Body of pancreas (tissue), 4 donors: ENCODE measurements around the gene SLC38A8. TPM values are rescaled to one million over a fixed set of nuclear protein-coding genes. Genes with fewer than 3 reads are reported as not detected.

Experiments used
- ATAC-seq: fragments of 150-250 bp; one replicate; pipeline ENCODE4 v1.9.1; 2016
- DNase-seq, 4 donors: peaks; one replicate each; pipeline ENCODE4 v3.0.0-alpha.2; 2019
- H3K27ac ChIP-seq, 4 donors: fragments of 200-600 bp; sonication (generic); 1 replicate in 3 of 4; 2 replicates in 1 of 4; pipeline versions ENCODE4 v1.5.1 to v1.6.1; 2016 to 2019; ENCODE audit warnings: mild to moderate bottlenecking in 1 of 4, mixed read lengths in 1 of 4, moderate library complexity in 1 of 4
- H3K27me3 ChIP-seq, 2 donors: fragments of 200-600 bp; sonication (generic); one replicate each; pipeline ENCODE4 v1.6.0; 2016; ENCODE audit warnings: mild to moderate bottlenecking in 1 of 2
- H3K36me3 ChIP-seq, 2 donors: fragments of 200-600 bp; sonication (generic); replicated peaks in 1 of 2; 2 replicates each; pipeline ENCODE4 v1.5.1; 2016; ENCODE audit warnings: low read depth in 2 of 2; ENCODE audit not compliant: insufficient read depth in 1 of 2
- H3K4me1 ChIP-seq: fragments of 200-600 bp; sonication (generic); one replicate; pipeline ENCODE4 v1.6.0; 2016
- H3K4me3 ChIP-seq, 2 donors: fragments of 200-600 bp; sonication (generic); 1 replicate in 1 of 2; 2 replicates in 1 of 2; pipeline ENCODE4 v1.5.1; 2016 to 2019
- H3K9me3 ChIP-seq, 3 donors: fragments of 200-600 bp; sonication (generic); 1 replicate in 2 of 3; 2 replicates in 1 of 3; pipeline ENCODE4 v1.5.1; 2016
- CTCF ChIP-seq, 7 experiments: fragments of 450-650 bp in 4 of 7; fragments of 200-600 bp in 3 of 7; sonication (generic) in 3 of 7; IDR thresholded peaks; one replicate each; pipeline ENCODE4 v1.5.1; 2016 to 2019; ENCODE audit warnings: antibody characterized with exemption in 7 of 7
- POLR2A ChIP-seq, 3 donors: fragments of 450-650 bp; IDR thresholded peaks; one replicate each; pipeline ENCODE4 v1.6.1; 2016; ENCODE audit warnings: antibody characterized with exemption in 3 of 3, mild to moderate bottlenecking in 2 of 3
- WGBS, 2 donors: methylation state at CpG; one replicate each; pipeline ENCODE4 v1.1.5; 2017; 5-methylcytosine and 5-hydroxymethylcytosine counted together
- intact Hi-C: fragments of 100-400 bp; cut with DNase I; formaldehyde crosslinking; loops from one replicate; pipeline ENCODE4 v1.15.1; 2023
- total RNA-seq, 2 donors: library from RNA; depleted of rRNA; stranded (reverse); fragments of >200 nt; gene quantifications; one replicate each; pipeline ENCODE4 v1.1.0, GENCODE V29; 2016

The SLC38A8 gene
- total RNA-seq, 2 donors from 2014 or later: not detected

DNA sequence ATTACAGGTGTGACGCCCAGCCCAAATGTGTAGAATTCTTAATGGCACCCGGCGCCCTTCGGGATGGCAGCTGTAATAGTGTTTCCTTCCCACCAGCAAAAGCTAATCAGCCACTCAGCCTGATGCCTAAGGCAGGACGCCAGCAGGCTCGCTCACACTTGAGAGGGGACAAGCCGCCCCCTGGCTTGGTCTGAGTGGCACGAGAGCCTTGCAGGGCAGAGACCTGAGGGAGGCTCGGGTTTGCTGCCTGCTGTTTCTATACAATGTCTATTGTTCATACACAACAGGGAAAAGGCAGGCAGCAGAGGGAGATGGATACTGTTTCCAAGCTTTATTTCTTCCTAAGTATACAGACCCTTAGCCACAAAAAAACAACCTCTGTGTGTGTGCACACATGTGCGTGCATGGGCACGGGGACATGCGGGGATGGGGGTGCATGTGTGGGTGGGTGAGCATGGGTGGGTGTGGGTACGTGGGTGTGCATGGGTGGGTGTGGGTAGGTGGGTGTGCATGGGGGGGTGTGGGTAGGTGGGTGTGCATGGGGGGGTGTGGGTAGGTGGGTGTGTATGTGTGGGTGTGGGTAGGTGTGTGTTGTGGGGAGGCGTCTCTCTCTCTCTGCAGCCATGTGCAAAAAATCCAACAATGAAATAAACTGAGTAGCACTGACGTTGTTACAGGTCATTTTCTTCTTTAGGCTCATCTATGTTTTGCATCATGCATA is 10.0 kb downstream of the SLC38A8 start:
- H3K9me3 ChIP-seq: no peaks in the 10 kb centered on the region
- ATAC-seq (no peak), DNase-seq (no peak)
- TF ChIP-seq CTCF (IDR thresholded peaks at IDR 0.05): no peak
- no peak for TF ChIP-seq POLR2A (IDR thresholded peaks at IDR 0.05)
- intact Hi-C loops: no loop called here
- H3K4me1 ChIP-seq: no peaks in the 10 kb centered on the region
- H3K4me3 ChIP-seq: no peak overlapping the region
- no peak overlapping the region for H3K27ac ChIP-seq
- H3K36me3 ChIP-seq: no peaks in the 10 kb centered on the region
- H3K27me3 ChIP-seq: no peaks in the 10 kb centered on the region
- WGBS, 2 donors: 66% methylated on average over 12 to 14 of the region's 15 CpGs

GRCh38 chr16:84031556-84031955 is 11.0 kb downstream of the SLC38A8 start:
- ATAC-seq: no peak
- WGBS, 2 donors: 86 to 92% methylated on average over 8 to 17 of the region's 17 CpGs

DNA sequence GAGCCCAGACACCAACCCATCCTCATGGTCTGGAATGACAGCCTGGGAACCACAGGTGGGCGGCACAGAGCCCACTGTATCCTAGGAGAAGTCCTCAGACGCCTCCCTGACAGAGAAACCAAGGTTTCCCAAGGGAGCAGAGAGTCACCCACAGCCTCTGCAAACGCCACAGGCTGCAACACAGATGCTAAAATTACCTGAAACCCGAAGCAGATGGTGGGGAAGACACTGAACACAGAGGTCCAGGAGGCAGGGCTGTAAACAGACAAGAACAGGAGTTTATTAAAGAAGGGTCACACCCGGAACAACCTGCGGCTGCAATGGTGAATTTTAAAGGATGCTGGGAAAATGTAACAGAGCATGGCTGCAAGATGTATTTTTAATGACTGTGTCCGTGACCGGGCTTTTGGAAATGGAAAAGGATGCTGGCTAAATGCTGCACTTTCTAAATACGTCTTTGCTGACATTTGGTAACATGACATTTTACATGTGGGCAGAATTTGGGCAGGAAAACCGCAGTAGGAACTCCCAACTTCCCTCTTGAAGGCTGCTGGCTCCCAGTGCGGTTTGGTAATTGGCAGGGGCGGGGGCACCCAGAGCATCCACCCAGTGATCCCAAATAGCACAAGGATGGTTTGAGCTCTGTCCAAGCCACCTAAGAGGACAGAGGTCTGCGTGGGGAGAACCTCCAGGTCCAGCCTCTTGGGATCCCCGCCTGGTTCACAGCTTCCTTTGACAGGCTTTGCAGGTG is 13.1 kb downstream of the SLC38A8 start:
- Histone ChIP-seq H3K4me3 (no peak overlapping the region), H3K4me1 (no peaks in the 10 kb centered on the region), H3K27me3 (no peaks in the 10 kb centered on the region), H3K36me3 (no peaks in the 10 kb centered on the region), H3K27ac (no peak overlapping the region), H3K9me3 (no peaks in the 10 kb centered on the region)
- intact Hi-C loops: no loop called here
- ATAC-seq (no peak), DNase-seq (no peak)
- TF ChIP-seq POLR2A (IDR thresholded peaks at IDR 0.05): no peak
- no peak for TF ChIP-seq CTCF (IDR thresholded peaks at IDR 0.05)
- 67% methylated on average over 13 to 14 of the region's 14 CpGs for WGBS, 2 donors

More at GRCh38 chr16:84031556-84031955, 11.0 kb downstream of the SLC38A8 start:
- Histone ChIP-seq H3K27me3 (no peaks in the 10 kb centered on the region), H3K9me3 (no peaks in the 10 kb centered on the region), H3K36me3 (no peaks in the 10 kb centered on the region), H3K4me1 (no peaks in the 10 kb centered on the region), H3K27ac (no peak overlapping the region), H3K4me3 (no peak overlapping the region)
- TF ChIP-seq CTCF (IDR thresholded peaks at IDR 0.05) (no peak), POLR2A (IDR thresholded peaks at IDR 0.05) (no peak)
- DNase-seq: no peak
- intact Hi-C loops: no loop called here

- H3K9me3 ChIP-seq: no peaks in the 10 kb centered on the region
- no peaks in the 10 kb centered on the region for H3K27me3 ChIP-seq
- TF ChIP-seq CTCF (IDR thresholded peaks at IDR 0.05) (no peak), POLR2A (IDR thresholded peaks at IDR 0.05) (no peak)
- no peak overlapping the region for H3K4me3 ChIP-seq
- no peaks in the 10 kb centered on the region for H3K36me3 ChIP-seq
- H3K27ac ChIP-seq: no peak overlapping the region
- intact Hi-C loops: no loop called here
- DNase-seq (peak in 3 of 4 donors; percentile 38 to 53 (median 41)), ATAC-seq (no peak)
- no peaks in the 10 kb centered on the region for H3K4me1 ChIP-seq
- 77 to 80% methylated on average over 11 to 15 of the region's 15 CpGs for WGBS, 2 donors
These were observed 15.0 kb downstream of the SLC38A8 start for GRCh38 chr16:84027625-84028024.
